ENCODE results near the gene FAM222B.

DNA sequence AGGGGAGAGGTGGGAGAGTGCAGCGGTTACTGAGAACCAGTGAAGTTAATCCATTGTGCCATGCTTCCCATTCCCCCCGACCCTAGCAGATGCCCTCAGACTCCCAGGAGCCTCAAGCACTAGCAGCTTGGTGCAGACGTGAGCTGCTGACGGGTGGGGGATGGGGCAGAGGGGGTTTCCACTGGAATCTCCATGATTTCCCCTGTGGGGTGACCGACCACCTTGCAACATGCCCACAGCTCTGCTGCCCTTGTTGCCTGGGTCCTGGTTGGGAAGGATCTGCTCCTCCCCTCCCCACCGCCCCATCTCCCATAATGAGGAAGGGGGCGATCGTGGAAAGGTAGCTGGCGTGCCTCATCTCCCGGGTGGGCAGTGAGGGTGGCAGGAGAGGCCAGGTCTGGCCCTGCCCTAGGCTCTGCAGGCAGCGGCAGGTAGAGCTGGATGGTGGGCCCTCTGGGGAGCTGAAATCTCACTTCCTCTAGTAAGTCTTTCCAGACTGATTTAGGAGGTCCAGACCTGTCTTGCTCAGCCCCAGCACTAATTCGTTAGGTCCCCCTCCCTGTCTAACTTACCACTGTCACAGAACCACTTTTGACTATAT is 45.4 kb upstream of the FAM222B start:
- TF ChIP-seq EZH2phosphoT487 (IDR thresholded peaks at IDR 0.05; ENCODE audit: unreplicated experiment) (no peak), ZNF331 (CRISPR knock-in tag; IDR thresholded peaks at IDR 0.05; ENCODE audit: low read depth) (no peak), CREB1 (CRISPR knock-in tag; IDR thresholded peaks at IDR 0.05; ENCODE audit: low read depth) (no peak), EZH2 (IDR thresholded peaks at IDR 0.05; ENCODE audit: low read depth, unreplicated experiment) (no peak), NANOG (IDR thresholded peaks at IDR 0.05; ENCODE audit: borderline replicate concordance) (no peak), POLR2AphosphoS5 (IDR thresholded peaks at IDR 0.05; ENCODE audit: low read depth) (no peak), JUNB (IDR thresholded peaks at IDR 0.05; ENCODE audit: unreplicated experiment) (no peak), ZNF114 (CRISPR knock-in tag; IDR thresholded peaks at IDR 0.05) (no peak)
- TF ChIP-seq, protein P1, sequence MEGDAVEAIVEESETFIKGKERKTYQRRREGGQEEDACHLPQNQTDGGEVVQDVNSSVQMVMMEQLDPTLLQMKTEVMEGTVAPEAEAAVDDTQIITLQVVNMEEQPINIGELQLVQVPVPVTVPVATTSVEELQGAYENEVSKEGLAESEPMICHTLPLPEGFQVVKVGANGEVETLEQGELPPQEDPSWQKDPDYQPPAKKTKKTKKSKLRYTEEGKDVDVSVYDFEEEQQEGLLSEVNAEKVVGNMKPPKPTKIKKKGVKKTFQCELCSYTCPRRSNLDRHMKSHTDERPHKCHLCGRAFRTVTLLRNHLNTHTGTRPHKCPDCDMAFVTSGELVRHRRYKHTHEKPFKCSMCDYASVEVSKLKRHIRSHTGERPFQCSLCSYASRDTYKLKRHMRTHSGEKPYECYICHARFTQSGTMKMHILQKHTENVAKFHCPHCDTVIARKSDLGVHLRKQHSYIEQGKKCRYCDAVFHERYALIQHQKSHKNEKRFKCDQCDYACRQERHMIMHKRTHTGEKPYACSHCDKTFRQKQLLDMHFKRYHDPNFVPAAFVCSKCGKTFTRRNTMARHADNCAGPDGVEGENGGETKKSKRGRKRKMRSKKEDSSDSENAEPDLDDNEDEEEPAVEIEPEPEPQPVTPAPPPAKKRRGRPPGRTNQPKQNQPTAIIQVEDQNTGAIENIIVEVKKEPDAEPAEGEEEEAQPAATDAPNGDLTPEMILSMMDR (conservative IDR thresholded peaks at IDR 0.05; ENCODE audit: low read depth in 2 of 2), result no peak
- TF ChIP-seq, protein P2, sequence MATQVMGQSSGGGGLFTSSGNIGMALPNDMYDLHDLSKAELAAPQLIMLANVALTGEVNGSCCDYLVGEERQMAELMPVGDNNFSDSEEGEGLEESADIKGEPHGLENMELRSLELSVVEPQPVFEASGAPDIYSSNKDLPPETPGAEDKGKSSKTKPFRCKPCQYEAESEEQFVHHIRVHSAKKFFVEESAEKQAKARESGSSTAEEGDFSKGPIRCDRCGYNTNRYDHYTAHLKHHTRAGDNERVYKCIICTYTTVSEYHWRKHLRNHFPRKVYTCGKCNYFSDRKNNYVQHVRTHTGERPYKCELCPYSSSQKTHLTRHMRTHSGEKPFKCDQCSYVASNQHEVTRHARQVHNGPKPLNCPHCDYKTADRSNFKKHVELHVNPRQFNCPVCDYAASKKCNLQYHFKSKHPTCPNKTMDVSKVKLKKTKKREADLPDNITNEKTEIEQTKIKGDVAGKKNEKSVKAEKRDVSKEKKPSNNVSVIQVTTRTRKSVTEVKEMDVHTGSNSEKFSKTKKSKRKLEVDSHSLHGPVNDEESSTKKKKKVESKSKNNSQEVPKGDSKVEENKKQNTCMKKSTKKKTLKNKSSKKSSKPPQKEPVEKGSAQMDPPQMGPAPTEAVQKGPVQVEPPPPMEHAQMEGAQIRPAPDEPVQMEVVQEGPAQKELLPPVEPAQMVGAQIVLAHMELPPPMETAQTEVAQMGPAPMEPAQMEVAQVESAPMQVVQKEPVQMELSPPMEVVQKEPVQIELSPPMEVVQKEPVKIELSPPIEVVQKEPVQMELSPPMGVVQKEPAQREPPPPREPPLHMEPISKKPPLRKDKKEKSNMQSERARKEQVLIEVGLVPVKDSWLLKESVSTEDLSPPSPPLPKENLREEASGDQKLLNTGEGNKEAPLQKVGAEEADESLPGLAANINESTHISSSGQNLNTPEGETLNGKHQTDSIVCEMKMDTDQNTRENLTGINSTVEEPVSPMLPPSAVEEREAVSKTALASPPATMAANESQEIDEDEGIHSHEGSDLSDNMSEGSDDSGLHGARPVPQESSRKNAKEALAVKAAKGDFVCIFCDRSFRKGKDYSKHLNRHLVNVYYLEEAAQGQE (IDR thresholded peaks at IDR 0.05; ENCODE audit: unreplicated experiment), result no peak
- TF ChIP-seq, protein P3, sequence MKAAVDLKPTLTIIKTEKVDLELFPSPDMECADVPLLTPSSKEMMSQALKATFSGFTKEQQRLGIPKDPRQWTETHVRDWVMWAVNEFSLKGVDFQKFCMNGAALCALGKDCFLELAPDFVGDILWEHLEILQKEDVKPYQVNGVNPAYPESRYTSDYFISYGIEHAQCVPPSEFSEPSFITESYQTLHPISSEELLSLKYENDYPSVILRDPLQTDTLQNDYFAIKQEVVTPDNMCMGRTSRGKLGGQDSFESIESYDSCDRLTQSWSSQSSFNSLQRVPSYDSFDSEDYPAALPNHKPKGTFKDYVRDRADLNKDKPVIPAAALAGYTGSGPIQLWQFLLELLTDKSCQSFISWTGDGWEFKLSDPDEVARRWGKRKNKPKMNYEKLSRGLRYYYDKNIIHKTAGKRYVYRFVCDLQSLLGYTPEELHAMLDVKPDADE (IDR thresholded peaks at IDR 0.05), result no peak
